WTC11 (cell line): ENCODE measurements around the gene GLYATL1B. TPM values are rescaled to one million over a fixed set of nuclear protein-coding genes. Genes with fewer than 3 reads are reported as not detected.

ENCODE experiments used
- ATAC-seq: fragments of 200-7000 bp; cut with Tn5 transposase; 2 replicates; pipeline ENCODE4 v1.10.0; 2021; ENCODE audit warnings: mild to moderate bottlenecking, moderate library complexity
- CTCF ChIA-PET: fragments of 300-600 bp; sonication (Branson Sonifier 250); formaldehyde crosslinking; loops from one replicate; lab custom pipeline; 2021; ENCODE audit warnings: antibody characterized with exemption; lab: Charles Lee
- POLR2A ChIA-PET: fragments of 350-600 bp; sonication (Branson Sonifier 250); formaldehyde crosslinking; loops from one replicate; lab custom pipeline; 2021; ENCODE audit warnings: antibody characterized with exemption; lab: Charles Lee
- DNase-seq: peaks from one replicate; pipeline ENCODE4 v3.0.0; 2021; ENCODE audit warnings: low spot score
- H3K27ac Mint-ChIP-seq: 2 replicates; pipeline ENCODE4 v1.8.0; 2021; ENCODE audit warnings: mixed read lengths
- H3K27me3 Mint-ChIP-seq: 2 replicates; pipeline ENCODE4 v1.8.0; 2021; ENCODE audit warnings: low read depth, mild to moderate bottlenecking, moderate library complexity, mixed read lengths
- H3K36me3 Mint-ChIP-seq: 2 replicates; pipeline ENCODE4 v1.8.0; 2021; ENCODE audit warnings: mixed read lengths
- H3K4me1 Mint-ChIP-seq: 2 replicates; pipeline ENCODE4 v1.8.0; 2022; ENCODE audit warnings: mixed read lengths
- H3K4me3 Mint-ChIP-seq: 2 replicates; pipeline ENCODE4 v1.8.0; 2021; ENCODE audit warnings: mild to moderate bottlenecking, moderate library complexity, mixed read lengths
- H3K9me3 Mint-ChIP-seq: 2 replicates; pipeline ENCODE4 v1.8.0; 2021; ENCODE audit warnings: mixed read lengths
- FOXK1 ChIP-seq: sonication (generic); formaldehyde crosslinking; IDR thresholded peaks from 2 replicates; pipeline ENCODE4 v1.8.0; 2022; ENCODE audit warnings: mild to moderate bottlenecking, moderate library complexity, missing genetic modification reagents
- GRHL2 ChIP-seq: fragments of 250-450 bp; sonication (Bioruptor Pico); IDR thresholded peaks from 2 replicates; pipeline ENCODE4 v1.8.0; 2022; ENCODE audit warnings: mild to moderate bottlenecking, moderate library complexity; ENCODE audit not compliant: insufficient replicate concordance, severe bottlenecking
- KAT7 ChIP-seq: sonication (generic); formaldehyde crosslinking; IDR thresholded peaks from 2 replicates; pipeline ENCODE4 v1.8.1; 2023; ENCODE audit warnings: missing genetic modification reagents, mild to moderate bottlenecking, borderline replicate concordance
- SMAD4 ChIP-seq: sonication (generic); formaldehyde crosslinking; IDR thresholded peaks from 2 replicates; pipeline ENCODE4 v1.8.0; 2022; ENCODE audit warnings: mild to moderate bottlenecking, missing genetic modification reagents
- SP1 ChIP-seq: sonication (generic); formaldehyde crosslinking; conservative IDR thresholded peaks from 2 replicates; pipeline ENCODE4 v1.8.1; 2022; ENCODE audit warnings: missing genetic modification reagents
- ZNF232 ChIP-seq: sonication (generic); formaldehyde crosslinking; IDR thresholded peaks from 2 replicates; pipeline ENCODE4 v1.8.0; 2022; ENCODE audit warnings: mild to moderate bottlenecking, missing genetic modification reagents
- ZNF423 ChIP-seq: fragments of 250-450 bp; sonication (Bioruptor Pico); IDR thresholded peaks from 2 replicates; pipeline ENCODE4 v2.1.2; 2022; ENCODE audit warnings: mild to moderate bottlenecking, moderate library complexity
- ZNF671 ChIP-seq: fragments of 250-450 bp; sonication (Bioruptor Pico); IDR thresholded peaks from 2 replicates; pipeline ENCODE4 v1.8.0; 2021; ENCODE audit warnings: mild to moderate bottlenecking
- total RNA-seq: library from RNA; stranded (reverse); gene quantifications from 3 replicates; pipeline ENCODE4 v1.2.3, GENCODE V29; 2021
- TF ChIP-seq, protein P1 (sequence below): fragments of 250-450 bp; sonication (Bioruptor Pico); IDR thresholded peaks from 2 replicates; pipeline ENCODE4 v1.8.0; 2021; ENCODE audit warnings: mild to moderate bottlenecking
- TF ChIP-seq, protein P2 (sequence below): sonication (generic); formaldehyde crosslinking; IDR thresholded peaks from 2 replicates; pipeline ENCODE4 v1.8.0; 2022; ENCODE audit warnings: mild to moderate bottlenecking, missing genetic modification reagents
- TF ChIP-seq, protein P3 (sequence below): sonication (generic); formaldehyde crosslinking; IDR thresholded peaks from 2 replicates; pipeline ENCODE4 v1.8.1; 2022; ENCODE audit warnings: missing genetic modification reagents, borderline replicate concordance
- TF ChIP-seq, protein P4 (sequence below): sonication (generic); formaldehyde crosslinking; IDR thresholded peaks from 2 replicates; pipeline ENCODE4 v1.8.0; 2022; ENCODE audit warnings: missing genetic modification reagents
- TF ChIP-seq, protein P5 (sequence below): sonication (generic); formaldehyde crosslinking; IDR thresholded peaks from 2 replicates; pipeline ENCODE4 v1.8.0; 2023; ENCODE audit warnings: mild to moderate bottlenecking, missing genetic modification reagents
- TF ChIP-seq, protein P6 (sequence below): fragments of 250-450 bp; sonication (Bioruptor Pico); IDR thresholded peaks from 2 replicates; pipeline ENCODE4 v1.9.0; 2021; ENCODE audit warnings: moderate library complexity, mild to moderate bottlenecking, inconsistent platforms, borderline replicate concordance
- TF ChIP-seq, protein P7 (sequence below): fragments of 200-600 bp; IDR thresholded peaks from 2 replicates; pipeline ENCODE4 v1.8.0; 2022; ENCODE audit warnings: antibody characterized with exemption
- TF ChIP-seq, protein P8 (sequence below): sonication (generic); formaldehyde crosslinking; IDR thresholded peaks from 2 replicates; pipeline ENCODE4 v1.8.0; 2023; ENCODE audit warnings: missing genetic modification reagents, mild to moderate bottlenecking, borderline replicate concordance

GLYATL1B gene
- total RNA-seq, 1 experiment from 2014 or later: not detected

DNA sequence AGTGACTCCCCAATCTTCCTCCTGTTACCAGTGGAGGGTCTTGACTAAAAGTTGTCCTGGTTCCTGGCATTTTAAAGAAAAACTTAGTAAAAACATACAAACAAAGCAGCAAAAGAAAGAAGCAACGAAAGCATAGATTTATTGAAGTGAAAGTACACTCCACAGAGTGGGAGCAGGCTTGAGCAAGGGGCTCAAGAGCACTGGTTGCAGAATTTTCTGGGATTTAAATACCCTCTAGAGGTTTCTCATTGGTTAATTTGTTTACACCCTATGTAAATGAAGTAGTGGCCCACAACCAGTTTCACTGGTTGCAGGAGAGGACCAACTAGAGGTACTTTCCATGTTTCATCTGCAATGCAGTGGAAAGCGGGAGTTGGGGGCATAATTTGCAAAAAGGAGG, 31.7 kb downstream of the GLYATL1B start (continued):
- TF ChIP-seq, protein P1, sequence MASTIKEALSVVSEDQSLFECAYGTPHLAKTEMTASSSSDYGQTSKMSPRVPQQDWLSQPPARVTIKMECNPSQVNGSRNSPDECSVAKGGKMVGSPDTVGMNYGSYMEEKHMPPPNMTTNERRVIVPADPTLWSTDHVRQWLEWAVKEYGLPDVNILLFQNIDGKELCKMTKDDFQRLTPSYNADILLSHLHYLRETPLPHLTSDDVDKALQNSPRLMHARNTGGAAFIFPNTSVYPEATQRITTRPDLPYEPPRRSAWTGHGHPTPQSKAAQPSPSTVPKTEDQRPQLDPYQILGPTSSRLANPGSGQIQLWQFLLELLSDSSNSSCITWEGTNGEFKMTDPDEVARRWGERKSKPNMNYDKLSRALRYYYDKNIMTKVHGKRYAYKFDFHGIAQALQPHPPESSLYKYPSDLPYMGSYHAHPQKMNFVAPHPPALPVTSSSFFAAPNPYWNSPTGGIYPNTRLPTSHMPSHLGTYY (CRISPR knock-in tag): no peak
- TF ChIP-seq, protein P2, sequence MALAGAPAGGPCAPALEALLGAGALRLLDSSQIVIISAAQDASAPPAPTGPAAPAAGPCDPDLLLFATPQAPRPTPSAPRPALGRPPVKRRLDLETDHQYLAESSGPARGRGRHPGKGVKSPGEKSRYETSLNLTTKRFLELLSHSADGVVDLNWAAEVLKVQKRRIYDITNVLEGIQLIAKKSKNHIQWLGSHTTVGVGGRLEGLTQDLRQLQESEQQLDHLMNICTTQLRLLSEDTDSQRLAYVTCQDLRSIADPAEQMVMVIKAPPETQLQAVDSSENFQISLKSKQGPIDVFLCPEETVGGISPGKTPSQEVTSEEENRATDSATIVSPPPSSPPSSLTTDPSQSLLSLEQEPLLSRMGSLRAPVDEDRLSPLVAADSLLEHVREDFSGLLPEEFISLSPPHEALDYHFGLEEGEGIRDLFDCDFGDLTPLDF (CRISPR knock-in tag): no peak
- TF ChIP-seq, protein P3, sequence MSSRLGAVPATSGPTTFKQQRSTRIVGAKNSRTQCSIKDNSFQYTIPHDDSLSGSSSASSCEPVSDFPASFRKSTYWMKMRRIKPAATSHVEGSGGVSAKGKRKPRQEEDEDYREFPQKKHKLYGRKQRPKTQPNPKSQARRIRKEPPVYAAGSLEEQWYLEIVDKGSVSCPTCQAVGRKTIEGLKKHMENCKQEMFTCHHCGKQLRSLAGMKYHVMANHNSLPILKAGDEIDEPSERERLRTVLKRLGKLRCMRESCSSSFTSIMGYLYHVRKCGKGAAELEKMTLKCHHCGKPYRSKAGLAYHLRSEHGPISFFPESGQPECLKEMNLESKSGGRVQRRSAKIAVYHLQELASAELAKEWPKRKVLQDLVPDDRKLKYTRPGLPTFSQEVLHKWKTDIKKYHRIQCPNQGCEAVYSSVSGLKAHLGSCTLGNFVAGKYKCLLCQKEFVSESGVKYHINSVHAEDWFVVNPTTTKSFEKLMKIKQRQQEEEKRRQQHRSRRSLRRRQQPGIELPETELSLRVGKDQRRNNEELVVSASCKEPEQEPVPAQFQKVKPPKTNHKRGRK (CRISPR knock-in tag): no peak
- TF ChIP-seq, protein P4, sequence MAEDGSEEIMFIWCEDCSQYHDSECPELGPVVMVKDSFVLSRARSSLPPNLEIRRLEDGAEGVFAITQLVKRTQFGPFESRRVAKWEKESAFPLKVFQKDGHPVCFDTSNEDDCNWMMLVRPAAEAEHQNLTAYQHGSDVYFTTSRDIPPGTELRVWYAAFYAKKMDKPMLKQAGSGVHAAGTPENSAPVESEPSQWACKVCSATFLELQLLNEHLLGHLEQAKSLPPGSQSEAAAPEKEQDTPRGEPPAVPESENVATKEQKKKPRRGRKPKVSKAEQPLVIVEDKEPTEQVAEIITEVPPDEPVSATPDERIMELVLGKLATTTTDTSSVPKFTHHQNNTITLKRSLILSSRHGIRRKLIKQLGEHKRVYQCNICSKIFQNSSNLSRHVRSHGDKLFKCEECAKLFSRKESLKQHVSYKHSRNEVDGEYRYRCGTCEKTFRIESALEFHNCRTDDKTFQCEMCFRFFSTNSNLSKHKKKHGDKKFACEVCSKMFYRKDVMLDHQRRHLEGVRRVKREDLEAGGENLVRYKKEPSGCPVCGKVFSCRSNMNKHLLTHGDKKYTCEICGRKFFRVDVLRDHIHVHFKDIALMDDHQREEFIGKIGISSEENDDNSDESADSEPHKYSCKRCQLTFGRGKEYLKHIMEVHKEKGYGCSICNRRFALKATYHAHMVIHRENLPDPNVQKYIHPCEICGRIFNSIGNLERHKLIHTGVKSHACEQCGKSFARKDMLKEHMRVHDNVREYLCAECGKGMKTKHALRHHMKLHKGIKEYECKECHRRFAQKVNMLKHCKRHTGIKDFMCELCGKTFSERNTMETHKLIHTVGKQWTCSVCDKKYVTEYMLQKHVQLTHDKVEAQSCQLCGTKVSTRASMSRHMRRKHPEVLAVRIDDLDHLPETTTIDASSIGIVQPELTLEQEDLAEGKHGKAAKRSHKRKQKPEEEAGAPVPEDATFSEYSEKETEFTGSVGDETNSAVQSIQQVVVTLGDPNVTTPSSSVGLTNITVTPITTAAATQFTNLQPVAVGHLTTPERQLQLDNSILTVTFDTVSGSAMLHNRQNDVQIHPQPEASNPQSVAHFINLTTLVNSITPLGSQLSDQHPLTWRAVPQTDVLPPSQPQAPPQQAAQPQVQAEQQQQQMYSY (CRISPR knock-in tag): no peak
- no peak for TF ChIP-seq FOXK1
- TF ChIP-seq, protein P5, sequence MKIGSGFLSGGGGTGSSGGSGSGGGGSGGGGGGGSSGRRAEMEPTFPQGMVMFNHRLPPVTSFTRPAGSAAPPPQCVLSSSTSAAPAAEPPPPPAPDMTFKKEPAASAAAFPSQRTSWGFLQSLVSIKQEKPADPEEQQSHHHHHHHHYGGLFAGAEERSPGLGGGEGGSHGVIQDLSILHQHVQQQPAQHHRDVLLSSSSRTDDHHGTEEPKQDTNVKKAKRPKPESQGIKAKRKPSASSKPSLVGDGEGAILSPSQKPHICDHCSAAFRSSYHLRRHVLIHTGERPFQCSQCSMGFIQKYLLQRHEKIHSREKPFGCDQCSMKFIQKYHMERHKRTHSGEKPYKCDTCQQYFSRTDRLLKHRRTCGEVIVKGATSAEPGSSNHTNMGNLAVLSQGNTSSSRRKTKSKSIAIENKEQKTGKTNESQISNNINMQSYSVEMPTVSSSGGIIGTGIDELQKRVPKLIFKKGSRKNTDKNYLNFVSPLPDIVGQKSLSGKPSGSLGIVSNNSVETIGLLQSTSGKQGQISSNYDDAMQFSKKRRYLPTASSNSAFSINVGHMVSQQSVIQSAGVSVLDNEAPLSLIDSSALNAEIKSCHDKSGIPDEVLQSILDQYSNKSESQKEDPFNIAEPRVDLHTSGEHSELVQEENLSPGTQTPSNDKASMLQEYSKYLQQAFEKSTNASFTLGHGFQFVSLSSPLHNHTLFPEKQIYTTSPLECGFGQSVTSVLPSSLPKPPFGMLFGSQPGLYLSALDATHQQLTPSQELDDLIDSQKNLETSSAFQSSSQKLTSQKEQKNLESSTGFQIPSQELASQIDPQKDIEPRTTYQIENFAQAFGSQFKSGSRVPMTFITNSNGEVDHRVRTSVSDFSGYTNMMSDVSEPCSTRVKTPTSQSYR (CRISPR knock-in tag): no peak
- TF ChIP-seq, protein P6, sequence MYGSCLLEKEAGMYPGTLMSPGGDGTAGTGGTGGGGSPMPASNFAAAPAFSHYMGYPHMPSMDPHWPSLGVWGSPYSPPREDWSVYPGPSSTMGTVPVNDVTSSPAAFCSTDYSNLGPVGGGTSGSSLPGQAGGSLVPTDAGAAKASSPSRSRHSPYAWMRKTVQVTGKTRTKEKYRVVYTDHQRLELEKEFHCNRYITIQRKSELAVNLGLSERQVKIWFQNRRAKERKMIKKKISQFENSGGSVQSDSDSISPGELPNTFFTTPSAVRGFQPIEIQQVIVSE (CRISPR knock-in tag): no peak
- TF ChIP-seq SP1 (CRISPR knock-in tag): no peak
- TF ChIP-seq GRHL2 (CRISPR knock-in tag): no peak
- TF ChIP-seq ZNF232 (CRISPR knock-in tag): no peak
- no peak for TF ChIP-seq SMAD4 (CRISPR knock-in tag)
- TF ChIP-seq, protein P7, sequence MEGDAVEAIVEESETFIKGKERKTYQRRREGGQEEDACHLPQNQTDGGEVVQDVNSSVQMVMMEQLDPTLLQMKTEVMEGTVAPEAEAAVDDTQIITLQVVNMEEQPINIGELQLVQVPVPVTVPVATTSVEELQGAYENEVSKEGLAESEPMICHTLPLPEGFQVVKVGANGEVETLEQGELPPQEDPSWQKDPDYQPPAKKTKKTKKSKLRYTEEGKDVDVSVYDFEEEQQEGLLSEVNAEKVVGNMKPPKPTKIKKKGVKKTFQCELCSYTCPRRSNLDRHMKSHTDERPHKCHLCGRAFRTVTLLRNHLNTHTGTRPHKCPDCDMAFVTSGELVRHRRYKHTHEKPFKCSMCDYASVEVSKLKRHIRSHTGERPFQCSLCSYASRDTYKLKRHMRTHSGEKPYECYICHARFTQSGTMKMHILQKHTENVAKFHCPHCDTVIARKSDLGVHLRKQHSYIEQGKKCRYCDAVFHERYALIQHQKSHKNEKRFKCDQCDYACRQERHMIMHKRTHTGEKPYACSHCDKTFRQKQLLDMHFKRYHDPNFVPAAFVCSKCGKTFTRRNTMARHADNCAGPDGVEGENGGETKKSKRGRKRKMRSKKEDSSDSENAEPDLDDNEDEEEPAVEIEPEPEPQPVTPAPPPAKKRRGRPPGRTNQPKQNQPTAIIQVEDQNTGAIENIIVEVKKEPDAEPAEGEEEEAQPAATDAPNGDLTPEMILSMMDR: no peak

DNA sequence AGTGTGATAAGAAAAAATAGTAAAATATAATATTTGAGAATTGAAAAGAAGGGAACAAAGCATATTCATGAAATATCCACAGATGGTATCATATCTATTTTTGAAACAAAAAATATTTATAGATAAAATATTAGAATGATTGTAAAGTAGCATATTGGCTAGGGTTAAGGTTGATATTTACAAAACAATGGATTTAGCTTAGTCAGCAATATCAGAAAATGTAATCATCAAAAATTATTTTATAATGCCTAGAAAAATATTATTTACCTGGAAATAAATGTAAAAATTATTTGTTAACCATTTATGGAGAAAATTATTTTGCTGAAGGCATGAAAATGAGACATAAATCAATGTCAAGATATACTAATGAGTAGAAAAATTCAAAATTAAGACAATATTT, 33.7 kb downstream of the GLYATL1B start:
- H3K4me3 Mint-ChIP-seq: no peak overlapping the region
- peaks cover 5% of the 10 kb centered on the region; the same call in 1 of the 2 replicates for H3K27me3 Mint-ChIP-seq
- peaks cover 87% of the 10 kb centered on the region for H3K36me3 Mint-ChIP-seq
- CTCF ChIA-PET: interaction anchor here (1.5 to 2.1 kb wide), 3 partner anchors 16 to 61 kb away, joined by 6 to 9 read pairs (median 6); no protein-coding TSS in a partner anchor
- TF ChIP-seq ZNF671 (CRISPR knock-in tag) (no peak), KAT7 (CRISPR knock-in tag) (no peak), ZNF423 (CRISPR knock-in tag) (no peak)
- TF ChIP-seq, protein P8, sequence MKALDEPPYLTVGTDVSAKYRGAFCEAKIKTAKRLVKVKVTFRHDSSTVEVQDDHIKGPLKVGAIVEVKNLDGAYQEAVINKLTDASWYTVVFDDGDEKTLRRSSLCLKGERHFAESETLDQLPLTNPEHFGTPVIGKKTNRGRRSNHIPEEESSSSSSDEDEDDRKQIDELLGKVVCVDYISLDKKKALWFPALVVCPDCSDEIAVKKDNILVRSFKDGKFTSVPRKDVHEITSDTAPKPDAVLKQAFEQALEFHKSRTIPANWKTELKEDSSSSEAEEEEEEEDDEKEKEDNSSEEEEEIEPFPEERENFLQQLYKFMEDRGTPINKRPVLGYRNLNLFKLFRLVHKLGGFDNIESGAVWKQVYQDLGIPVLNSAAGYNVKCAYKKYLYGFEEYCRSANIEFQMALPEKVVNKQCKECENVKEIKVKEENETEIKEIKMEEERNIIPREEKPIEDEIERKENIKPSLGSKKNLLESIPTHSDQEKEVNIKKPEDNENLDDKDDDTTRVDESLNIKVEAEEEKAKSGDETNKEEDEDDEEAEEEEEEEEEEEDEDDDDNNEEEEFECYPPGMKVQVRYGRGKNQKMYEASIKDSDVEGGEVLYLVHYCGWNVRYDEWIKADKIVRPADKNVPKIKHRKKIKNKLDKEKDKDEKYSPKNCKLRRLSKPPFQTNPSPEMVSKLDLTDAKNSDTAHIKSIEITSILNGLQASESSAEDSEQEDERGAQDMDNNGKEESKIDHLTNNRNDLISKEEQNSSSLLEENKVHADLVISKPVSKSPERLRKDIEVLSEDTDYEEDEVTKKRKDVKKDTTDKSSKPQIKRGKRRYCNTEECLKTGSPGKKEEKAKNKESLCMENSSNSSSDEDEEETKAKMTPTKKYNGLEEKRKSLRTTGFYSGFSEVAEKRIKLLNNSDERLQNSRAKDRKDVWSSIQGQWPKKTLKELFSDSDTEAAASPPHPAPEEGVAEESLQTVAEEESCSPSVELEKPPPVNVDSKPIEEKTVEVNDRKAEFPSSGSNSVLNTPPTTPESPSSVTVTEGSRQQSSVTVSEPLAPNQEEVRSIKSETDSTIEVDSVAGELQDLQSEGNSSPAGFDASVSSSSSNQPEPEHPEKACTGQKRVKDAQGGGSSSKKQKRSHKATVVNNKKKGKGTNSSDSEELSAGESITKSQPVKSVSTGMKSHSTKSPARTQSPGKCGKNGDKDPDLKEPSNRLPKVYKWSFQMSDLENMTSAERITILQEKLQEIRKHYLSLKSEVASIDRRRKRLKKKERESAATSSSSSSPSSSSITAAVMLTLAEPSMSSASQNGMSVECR (CRISPR knock-in tag): no peak
- ATAC-seq: no peak
- H3K9me3 Mint-ChIP-seq: peaks cover 68% of the 10 kb centered on the region
- POLR2A ChIA-PET: no interaction called here
- no peaks in the 10 kb centered on the region for H3K4me1 Mint-ChIP-seq
- no peak for DNase-seq
- no peak overlapping the region for H3K27ac Mint-ChIP-seq
